Stimulated activated CD8-positive, alpha-beta memory T cell treated with anti-CD3 and anti-CD28 coated beads, Interleukin-4, amount 100 ng/mL, for 24 hours (primary cell): Measurements from ENCODE around the gene SPHK1.
A peak's percentile ranks its signal among the peaks of the same experiment; 100 is the strongest.
"Not testable (repeated sequence)": the region's sequence is repeated elsewhere in the genome, so short reads cannot be mapped to it uniquely, and the experiment has no call there.

Source experiments
- DNase-seq: peaks from one replicate; pipeline ENCODE4 v3.0.0-alpha.2; 2020; ENCODE audit warnings: low read depth

SPHK1 gene, protein sequence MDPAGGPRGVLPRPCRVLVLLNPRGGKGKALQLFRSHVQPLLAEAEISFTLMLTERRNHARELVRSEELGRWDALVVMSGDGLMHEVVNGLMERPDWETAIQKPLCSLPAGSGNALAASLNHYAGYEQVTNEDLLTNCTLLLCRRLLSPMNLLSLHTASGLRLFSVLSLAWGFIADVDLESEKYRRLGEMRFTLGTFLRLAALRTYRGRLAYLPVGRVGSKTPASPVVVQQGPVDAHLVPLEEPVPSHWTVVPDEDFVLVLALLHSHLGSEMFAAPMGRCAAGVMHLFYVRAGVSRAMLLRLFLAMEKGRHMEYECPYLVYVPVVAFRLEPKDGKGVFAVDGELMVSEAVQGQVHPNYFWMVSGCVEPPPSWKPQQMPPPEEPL

DNA sequence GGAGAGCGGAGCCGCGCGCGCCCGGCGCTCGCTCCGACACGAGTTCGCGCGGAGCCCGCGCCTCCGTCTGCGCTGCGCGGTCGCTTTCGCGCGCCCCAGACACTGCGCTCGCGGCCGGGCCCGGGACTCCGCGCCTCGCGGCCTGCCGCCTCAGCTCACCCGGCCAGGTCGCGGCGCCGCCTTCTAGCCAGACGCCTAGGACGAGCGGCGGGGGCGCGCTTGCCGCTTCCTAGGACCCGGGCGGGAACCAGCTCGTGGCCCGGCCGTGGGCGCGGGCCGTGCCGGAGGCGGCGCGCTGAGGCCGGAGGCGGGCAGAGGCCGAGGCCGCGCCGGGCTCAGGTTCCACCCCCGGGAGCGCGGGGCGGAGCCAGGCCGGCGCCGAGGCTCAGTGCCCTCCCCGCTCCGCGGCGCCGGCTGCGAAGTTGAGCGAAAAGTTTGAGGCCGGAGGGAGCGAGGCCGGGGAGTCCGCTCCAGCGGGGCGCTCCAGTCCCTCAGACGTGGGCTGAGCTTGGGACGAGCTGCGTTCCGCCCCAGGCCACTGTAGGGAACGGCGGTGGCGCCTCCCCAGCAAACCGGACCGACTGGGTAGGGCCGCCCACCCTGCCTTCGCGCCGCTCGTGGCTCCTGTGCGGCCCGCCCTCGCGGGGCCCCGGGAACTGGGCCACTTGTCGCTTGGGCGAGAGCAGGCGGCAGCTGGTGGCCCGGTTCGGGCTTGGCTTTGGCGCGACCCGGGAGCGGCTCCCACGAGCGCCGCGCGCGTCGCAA, at the start of gene SPHK1:
SPHK1 (plus strand) TSS at position 388 of the 765 bp plus-strand sequence. CDS start 1,036 bp downstream, outside the sequence.
- DNase-seq: peak; percentile 62

DNA sequence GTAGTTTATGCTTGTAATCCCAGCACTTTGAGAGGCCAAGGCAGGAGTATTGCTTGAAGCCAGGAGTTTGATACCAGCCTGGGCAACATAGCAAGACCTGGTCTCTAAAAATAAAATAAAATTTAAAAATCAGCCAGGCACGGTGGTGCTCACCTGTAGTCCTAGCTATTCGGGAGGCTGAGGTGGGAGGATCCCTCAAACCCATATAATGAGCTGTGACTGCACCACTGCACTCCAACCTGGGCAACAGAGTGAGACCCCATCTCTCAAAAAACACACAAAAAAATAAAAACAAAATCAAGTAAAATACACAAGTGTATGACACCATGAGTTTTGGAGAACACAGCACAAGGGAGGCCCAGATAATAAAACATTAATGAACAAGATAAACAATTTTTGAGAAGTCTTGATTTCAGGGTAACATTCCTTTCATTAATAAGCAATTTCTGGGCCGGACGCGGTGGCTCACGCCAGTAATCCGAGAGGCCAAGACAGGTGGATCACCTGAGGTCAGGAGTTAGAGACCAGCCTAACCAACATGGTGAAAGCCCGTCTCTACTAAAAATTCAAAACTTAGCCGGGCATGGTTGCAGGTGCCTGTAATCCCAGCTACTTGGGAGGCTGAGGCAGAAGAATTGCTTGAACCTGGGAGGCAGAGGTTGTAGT, 48.6 kb upstream of the SPHK1 start:
- DNase-seq: no peak

DNA sequence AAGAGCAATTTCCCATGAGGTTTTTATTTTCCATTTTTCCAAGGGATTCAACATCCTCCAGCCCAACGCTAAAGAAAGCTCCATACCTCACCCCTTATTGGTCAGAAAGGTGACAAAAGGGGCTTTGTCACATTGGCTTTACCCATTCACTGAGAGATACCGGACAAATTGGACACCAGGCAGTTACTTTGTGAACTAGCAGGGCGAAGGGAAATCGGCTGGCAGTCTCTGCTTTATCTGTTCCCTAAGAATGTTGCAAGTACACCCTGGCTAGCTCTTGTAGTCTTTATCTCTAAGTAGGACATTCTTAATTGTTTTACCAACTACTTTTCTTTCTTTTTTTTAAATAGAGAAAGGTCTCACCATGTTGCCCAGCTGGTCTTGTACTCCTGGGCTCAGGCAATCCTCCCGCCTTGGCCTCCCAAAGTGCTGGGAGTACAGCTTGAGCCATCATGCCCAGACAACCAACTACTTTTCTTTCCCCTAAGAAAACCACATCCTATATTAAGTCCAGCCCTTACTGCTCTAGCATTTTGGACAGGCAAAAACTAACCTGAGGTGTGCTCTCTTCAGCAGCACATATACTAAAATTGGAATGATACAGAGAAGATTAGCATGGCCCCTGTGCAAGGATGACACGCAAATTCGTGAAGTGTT, 47.5 kb upstream of the SPHK1 start:
- DNase-seq: no peak

DNA sequence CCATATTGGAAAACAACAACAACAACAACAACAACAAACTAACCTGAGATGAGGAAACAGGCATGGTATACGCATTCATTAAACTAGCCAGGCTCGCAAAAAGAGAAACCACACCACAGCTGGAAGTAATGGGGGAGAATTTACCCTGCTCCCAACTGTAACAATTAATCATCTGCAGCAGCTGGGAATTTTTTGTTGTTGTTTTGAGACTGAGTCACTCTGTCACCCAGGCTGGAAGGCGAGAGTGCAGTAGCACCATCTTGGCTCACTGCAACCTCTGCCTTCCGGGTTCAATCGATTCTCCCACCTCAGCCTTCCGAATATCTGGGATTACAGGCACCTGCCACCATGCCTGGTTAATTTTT, 47.0 kb upstream of the SPHK1 start:
- DNase-seq: no peak

DNA sequence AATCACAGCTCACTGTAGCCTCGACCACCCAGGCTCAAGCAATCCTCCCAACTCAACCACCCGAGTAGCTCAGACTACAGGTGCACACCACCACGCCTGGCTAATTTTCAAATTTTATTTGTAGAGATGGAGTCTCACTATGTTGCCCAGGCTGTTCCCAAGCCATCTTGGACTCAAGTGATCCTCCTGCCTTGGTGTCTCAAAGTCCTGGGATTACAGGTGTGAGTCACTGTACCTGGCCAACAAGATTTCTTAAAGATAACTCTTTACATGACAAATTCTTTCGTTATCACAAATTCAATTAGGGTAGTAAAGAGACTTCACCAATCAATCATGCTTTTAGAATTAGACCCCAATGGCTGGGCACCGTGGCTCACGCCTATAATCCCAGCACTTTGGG, 43.1 kb upstream of the SPHK1 start:
- DNase-seq: no peak

DNA sequence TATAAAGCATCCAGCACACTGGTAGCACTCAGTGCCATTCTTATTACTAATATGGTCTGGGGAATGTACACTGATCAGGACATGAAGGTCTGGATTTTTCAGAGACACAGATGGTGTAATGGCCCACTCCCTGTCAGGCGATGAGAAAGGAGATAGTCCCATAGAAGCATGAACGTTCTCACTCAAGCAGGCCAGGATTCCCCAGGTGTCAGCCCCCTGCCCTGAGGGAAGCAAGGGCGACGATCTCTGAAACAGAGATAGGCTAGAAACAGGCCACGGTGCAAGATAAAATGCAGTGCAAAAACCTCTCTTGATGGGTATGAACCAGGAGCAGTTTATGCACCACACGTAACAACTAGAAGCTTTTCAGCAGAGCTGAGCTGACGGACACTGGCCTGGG, 41.3 kb upstream of the SPHK1 start:
- no peak for DNase-seq

DNA sequence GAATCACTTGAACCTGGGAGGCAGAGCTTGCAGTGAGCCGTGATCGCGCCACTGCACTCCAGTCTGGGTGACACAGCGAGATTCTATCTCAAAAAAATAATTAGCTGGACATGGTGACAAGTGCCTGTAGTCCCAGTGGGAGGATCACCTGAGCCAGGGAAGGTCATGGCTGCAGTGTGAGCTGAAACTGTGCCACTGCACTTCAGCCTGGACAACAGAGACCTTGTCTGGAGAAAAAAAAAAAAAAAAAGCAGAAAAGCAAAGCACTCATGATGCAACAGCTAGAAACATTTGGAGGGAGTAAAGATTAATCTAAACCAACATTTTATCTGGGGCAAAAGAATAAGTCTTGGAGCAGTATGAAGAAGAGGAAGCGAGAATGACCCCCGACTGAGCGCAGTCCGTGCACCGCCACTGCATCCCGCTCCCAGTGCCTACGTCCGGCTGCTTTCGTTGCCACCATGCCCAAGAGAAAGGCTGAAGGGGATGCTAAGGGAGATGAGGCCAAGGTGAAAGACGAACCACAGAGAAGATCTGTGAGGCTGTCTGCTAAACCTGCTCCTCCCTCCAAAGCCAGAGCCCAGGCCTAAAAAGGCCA, 38.9 kb upstream of the SPHK1 start:
- no peak for DNase-seq

DNA sequence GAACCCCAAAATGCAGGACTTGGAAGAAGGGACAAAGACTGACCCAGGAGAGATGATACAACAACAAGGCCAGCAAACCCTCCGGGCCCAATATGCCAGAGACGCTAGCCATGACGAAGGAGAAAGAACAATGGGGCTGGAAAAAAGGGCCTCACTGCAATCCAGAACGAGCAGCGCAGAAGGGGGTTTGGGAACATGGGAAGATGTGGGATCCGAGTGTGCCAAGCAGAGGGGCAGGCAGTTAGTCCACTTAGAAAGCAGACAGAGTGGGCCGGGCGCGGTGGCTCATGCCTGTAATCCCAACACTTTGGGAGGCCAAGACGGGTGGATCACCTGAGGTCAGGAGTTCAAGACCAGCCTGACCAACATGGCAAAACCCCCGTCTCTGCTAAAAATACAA, 37.5 kb upstream of the SPHK1 start:
- DNase-seq: not testable (repeated sequence)

DNA sequence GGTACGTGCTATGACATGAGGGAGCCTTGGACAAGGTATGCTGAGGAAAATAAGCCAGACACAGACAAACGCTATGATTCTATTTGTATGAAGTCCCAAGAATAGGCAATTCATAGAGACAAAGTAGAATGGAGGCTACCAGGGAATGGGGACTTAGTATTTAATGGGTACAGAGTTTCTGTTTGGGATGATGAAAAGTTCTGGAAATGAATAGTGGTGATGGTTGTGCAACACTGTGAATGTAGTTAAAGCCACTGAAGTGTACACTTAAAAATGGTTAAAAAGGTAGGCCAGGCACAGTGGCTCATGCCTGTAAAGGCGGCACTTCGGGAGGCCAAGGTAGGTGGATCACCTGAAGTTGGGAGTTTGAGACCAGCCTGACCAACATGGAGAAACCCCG, 33.9 kb upstream of the SPHK1 start:
- DNase-seq: no peak

DNA sequence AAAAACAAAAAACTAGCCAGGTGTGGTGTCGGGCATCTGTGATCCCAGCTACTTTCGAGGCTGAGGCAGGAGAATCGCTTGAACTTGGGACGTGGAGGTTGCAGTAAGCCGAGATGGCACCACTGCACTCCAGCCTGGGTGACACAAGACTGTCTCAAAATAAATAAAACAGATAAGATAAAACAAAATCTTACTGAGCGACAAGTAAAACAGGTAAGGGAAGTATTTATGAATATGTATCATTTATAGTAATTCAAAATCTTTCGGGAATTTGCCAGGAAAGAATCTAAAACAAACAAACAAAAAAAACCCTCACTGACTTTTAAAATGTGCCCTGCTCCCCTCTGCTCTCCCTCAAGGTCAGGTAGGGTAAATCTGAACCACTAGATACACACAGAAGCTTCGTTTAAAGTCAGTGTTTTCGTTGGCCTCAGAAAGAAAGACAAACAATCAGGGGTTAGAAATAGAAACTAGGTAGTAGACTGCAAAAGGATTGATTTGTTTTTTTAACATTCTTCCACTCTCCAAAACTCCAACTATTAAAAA, 32.8 kb upstream of the SPHK1 start:
- no peak for DNase-seq

DNA sequence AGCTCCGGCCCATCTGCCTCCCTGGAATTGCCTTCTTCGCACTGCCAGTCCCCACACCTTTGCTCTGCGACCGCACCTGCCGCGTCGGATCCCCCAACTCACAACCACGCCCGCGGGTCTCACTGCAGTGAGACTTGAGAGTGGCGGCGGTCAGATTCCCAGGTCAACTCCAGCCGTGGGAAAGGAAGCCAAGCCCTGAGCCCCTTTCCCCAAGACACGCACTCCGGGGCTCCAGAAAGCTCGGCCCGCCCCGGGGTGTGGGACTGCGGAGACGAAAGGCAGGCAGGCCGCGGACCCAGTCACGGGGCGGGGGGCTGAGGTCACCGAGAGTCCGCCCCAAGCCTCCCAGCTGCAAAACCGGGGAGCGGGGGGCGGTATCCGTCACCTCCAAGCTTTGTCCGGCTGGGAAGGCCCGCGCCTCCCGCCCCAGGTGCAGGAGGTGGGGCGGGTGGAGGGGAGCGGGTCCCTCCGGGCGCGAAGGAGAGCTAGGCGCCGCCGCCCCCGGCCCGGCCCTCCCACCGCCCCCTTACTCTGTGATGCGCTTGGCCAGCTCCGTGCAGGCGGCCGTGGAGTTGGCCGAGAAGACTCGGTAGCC, 31.3 kb upstream of the SPHK1 start:
- DNase-seq: no peak

DNA sequence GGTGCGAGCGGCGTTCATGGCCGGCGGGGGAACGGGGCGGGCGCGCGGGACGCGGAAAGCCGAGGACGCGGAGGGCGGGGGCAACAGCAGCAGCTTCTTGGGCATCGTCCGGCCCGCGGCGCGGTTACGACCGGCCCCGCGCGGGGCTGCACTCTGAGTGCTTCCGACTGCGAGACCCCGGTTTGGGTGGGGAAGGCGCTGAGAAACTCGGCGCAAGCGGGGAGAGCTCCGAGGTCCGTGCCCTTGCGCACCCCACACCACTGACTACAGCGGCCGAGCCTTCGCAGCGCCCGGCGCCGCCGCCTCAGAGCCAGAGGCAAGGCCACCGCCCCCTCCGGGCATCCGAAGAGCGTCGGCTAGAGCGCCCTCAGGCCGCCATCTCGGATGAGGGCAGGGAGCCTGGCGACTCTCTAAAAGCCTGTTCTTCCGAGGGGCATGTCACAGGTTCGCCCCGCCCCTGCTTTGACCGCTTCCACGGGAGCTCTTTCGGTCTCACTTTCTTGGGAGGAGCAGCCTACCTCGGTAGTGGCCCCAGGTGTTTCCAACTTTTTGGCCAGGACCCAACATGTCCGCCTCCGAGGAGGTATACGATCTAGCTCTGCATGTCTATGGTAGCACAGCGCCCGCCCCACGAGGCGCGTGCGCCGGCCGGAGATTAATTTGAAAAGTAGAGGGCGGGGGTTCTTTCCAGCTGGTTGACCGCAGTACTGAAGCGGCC, 30.7 kb upstream of the SPHK1 start, which contains the start of gene PRPSAP1:
PRPSAP1 (minus strand) TSS at position 318 of the 718 bp plus-strand sequence; CDS start at position 105, 213 bp downstream.
- peak; percentile 69 for DNase-seq

DNA sequence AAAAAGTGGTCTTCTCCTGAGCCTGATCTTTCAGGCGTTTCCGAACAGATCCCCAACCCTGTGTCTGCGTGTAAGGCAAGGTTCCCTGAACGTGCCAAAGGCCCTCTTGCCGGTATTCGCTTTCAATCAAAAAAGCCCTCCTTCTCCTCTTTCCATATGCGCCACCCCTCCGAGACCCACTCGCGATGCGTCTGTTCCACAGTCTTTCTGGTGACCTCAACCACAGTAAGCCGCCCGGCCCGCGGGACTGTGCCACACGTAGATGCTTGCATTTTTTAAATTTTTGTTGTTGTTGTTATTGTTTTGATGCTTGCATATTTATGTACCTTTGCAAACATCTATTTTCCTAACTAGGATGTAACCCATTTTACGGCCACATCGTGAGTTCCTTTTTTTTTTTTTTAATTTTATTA, 30.1 kb upstream of the SPHK1 start:
- no peak for DNase-seq

DNA sequence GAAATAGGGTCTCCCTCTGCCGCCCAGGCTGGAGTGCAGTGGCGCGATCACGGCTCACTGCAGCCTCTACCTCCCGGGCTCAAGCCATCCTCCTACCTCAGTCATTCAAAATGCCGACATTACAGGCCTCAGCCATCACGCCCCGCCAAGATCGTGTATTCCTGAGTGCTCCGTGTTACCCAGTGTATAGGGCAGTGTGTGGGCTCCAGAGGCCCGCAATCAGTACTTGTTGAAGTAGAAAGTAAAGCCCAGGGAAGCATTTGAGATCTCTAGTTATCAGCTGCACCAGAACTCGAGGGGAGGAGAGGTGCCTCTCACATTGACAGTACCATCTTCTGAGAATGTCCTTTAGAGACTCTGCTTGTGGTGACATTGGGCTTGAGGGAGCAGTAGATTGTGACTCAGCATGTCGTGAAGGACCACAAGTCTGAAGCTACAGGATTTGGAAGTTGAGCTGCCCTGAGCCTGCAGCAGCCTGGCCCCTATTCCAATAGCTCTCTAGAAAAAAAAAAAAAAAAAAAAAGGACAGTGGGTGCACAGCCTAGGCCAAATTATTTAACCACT, 29.6 kb upstream of the SPHK1 start:
- no peak for DNase-seq

DNA sequence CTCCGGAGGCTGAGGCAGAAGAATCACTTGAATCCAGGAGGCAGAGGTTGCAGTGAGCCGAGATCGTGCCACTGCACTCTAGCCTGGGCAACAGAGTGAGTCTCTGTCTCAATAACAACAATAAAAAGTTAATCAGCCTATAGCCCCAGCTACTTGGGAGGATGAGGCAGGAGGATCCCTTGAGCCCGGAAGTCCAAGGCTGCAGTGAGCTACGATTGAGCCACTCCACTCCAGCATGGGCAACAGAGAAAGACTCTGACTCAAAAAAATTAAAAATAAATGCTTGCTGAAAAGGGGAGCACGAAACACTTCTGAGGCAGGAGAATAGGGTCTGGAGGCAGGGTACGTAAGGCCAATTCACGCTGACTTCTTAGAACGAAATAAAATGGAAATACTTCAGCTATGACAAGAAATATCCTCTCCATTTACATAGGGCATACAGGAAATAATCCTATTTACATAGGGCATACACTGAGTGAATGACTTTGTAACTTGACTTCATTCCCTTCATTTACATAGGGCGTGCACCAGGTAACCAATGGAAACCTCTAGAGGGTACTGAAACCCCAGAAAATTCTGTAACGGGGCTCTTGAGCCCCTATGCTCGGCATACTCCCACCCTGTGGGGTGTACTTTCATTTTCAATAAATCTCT, 27.5 kb upstream of the SPHK1 start:
- DNase-seq: no peak

DNA sequence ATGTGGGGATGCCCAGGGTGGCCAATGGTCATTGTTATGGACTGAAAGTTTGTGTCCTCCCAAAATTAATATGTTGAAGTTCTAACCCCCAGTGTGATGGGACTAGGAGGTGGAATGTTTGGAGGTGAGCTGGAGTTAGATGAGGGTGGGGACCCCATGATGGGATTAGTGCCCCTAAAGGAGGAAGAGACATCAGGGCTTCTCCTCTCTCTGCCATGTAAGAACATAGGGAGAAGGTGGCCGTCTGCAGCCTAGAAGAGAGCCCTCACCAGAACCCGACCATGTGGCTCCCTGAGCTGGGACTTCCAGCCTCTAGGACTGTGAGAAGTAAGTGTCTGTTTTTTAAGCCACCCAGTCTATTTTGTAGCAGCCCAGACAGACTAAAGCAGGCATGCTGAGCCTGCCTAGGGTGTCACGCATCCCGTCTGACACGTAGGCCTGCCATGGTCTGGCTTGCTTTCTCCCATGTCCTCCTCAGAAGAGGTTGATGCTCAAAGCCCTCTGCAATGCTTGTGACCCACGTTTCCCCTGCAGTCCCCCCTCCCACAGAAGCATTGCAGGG, 26.7 kb upstream of the SPHK1 start:
- DNase-seq: no peak

DNA sequence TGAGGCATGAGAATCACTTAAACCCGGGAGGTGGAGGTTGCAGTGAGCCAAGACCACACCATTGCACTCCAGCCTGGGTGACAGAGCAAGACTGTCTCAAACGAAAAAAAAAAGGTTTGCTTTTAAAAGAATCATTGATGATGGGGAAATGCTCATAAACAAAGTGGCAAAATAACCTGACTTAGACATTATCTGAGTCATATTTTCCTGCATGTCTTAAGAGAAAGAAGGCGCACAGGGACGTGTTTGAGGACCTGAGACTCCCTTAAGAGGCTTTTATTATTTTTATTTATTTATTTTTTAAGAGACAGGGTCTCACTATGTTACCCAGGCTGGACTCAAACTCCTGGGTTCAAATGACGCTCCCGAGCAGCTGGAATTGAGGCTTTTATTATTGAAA, 25.0 kb upstream of the SPHK1 start:
- no peak for DNase-seq

DNA sequence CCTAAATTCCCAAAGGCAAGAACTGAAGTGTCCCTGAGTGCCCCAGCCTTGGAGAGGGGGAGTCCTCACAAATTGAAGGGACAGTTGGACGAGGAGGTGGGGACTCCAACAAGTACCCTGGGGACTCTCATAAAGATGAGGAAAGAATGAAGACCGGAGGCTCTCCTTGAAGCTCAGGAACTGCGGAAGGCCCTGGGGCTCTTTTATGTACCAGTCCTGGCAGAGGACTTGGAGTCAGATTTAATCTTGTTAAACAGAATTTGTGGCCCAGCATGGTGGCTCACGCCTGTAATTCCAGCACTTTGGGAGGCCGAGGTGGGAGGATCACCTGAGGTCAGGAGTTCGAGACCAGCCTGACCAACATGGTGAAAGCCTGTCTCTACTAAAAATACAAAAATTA, 24.6 kb upstream of the SPHK1 start:
- DNase-seq: not testable (repeated sequence)

DNA sequence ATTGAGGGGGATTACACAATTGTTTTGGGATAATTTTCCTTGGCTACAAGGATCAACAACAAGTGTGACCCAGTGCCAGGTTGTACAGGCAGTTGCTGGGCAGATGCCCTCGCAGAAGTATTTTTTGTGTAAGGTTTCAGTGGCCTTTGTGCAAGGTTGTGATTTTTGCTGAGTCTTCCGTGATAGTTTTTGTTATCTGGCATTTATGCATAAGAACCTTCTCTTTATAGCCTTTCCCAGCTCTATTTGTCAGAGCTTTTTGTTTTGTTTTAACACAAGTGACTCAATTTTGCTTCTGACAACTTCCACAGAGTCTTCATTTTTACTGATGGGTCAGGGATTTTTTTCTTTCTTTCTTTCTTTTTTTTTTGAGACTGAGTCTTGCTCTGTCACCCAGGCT, 23.9 kb upstream of the SPHK1 start:
- DNase-seq: no peak
